ENCODE measurements around the gene PCSK6. TPM values are rescaled to one million over a fixed set of nuclear protein-coding genes. Genes with fewer than 3 reads are reported as not detected.

The PCSK6 gene
- total RNA-seq, 2 experiments from 2014 or later = 0.57 TPM; not detected in 1

DNA sequence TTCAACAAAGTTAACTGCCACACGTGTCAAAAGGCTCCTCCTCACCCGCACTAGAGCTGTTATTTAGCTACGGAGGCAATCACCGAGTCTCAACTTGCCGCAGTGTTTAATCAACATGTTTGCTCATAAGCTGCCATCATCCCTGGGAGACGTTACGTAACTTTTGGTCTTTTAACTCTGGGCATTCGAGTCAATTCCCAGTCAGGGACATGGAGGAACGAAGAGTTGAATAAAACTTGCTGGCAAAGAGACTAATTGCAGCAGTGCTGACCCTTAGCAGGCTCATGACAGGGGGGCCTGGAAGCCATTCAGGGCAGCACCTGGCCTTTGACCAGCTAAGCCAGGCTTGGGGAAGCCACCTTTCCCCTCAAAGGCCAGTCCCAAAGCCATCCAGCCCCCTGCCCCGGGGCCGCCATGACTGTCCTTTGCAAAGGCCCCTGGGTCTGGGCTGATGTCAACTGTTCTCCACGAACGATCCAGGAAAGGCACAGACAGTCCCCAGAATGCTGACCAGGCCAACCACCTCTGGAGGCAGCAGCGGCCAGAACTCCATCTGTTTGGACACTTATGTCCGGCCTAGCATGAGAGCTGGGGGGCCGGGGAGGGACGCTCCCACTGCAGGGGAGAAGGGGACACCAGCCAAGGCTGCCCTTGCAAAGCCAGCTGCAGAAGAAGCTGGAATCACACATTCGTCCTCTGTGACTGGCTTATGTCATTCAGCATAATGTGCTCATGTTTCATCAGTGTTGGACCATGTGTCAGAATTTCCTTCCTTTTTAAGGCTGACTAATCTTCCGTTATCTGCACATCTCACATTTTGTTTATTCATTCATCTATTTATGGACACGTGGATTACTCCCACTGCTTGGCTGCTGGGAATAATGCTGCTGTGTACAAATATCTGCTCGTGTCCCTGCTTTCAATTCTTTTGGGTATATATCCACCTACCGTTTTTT is 43.7 kb downstream of the PCSK6 start:
- ChIA-PET POLR2A (no interaction called here), CTCF (ENCODE audit: unreplicated experiment) (no interaction called here)
- H2AFZ ChIP-seq (ENCODE audit: low read length) = no peak overlapping the region
- H3K4me1 ChIP-seq (ENCODE audit: insufficient read depth, low read length, poor library complexity, severe bottlenecking) = no peaks in the 10 kb centered on the region
- H3K36me3 ChIP-seq (ENCODE audit: insufficient read depth, low read length) = no peaks in the 10 kb centered on the region
- no peak overlapping the region for H3K27ac ChIP-seq (ENCODE audit: low read depth, low read length, poor library complexity, severe bottlenecking)
- TF ChIP-seq, protein P1, sequence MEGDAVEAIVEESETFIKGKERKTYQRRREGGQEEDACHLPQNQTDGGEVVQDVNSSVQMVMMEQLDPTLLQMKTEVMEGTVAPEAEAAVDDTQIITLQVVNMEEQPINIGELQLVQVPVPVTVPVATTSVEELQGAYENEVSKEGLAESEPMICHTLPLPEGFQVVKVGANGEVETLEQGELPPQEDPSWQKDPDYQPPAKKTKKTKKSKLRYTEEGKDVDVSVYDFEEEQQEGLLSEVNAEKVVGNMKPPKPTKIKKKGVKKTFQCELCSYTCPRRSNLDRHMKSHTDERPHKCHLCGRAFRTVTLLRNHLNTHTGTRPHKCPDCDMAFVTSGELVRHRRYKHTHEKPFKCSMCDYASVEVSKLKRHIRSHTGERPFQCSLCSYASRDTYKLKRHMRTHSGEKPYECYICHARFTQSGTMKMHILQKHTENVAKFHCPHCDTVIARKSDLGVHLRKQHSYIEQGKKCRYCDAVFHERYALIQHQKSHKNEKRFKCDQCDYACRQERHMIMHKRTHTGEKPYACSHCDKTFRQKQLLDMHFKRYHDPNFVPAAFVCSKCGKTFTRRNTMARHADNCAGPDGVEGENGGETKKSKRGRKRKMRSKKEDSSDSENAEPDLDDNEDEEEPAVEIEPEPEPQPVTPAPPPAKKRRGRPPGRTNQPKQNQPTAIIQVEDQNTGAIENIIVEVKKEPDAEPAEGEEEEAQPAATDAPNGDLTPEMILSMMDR (conservative IDR thresholded peaks at IDR 0.05; ENCODE audit: low read length) = no peak
- TF ChIP-seq EZH2phosphoT487 (IDR thresholded peaks at IDR 0.05; ENCODE audit: borderline replicate concordance, low read depth, low read length) = no peak
- H3K4me3 ChIP-seq (ENCODE audit: low read depth, low read length, poor library complexity, severe bottlenecking) = no peak overlapping the region
- H3K9me3 ChIP-seq (ENCODE audit: low read length) = no peaks in the 10 kb centered on the region
- no peak for DNase-seq (ENCODE audit: low spot score)
- no peak overlapping the region for H3K4me2 ChIP-seq (ENCODE audit: low read length)
- no TSS peak for BruUV-seq (replicated peaks)
- no peaks in the 10 kb centered on the region for H4K20me1 ChIP-seq (ENCODE audit: insufficient read depth, low read length)
- H3K9me2 ChIP-seq (ENCODE audit: insufficient read depth, low read length) = no peaks in the 10 kb centered on the region
- no peaks in the 10 kb centered on the region for H3K79me2 ChIP-seq (ENCODE audit: insufficient read depth, low read depth, low read length)
- intact Hi-C loops (cut with micrococcal nuclease; ENCODE audit: unreplicated experiment) = no loop called here

GRCh38 chr15:101444807-101445508 is 44.5 kb downstream of the PCSK6 start:
- POLR2A ChIA-PET = no interaction called here

More at GRCh38 chr15:101444807-101445508, 44.5 kb downstream of the PCSK6 start:
- no peak overlapping the region for H2AFZ ChIP-seq (ENCODE audit: low read length)
- H3K9me2 ChIP-seq (ENCODE audit: insufficient read depth, low read length) = no peaks in the 10 kb centered on the region
- CTCF ChIA-PET (ENCODE audit: unreplicated experiment) = no interaction called here
- TF ChIP-seq EZH2phosphoT487 (IDR thresholded peaks at IDR 0.05; ENCODE audit: borderline replicate concordance, low read depth, low read length) = no peak
- TF ChIP-seq, protein P1 (conservative IDR thresholded peaks at IDR 0.05; ENCODE audit: low read length) = no peak
- H3K79me2 ChIP-seq (ENCODE audit: insufficient read depth, low read depth, low read length) = no peaks in the 10 kb centered on the region
- H3K4me2 ChIP-seq (ENCODE audit: low read length) = no peak overlapping the region
- DNase-seq (ENCODE audit: low spot score) = no peak
- H3K36me3 ChIP-seq (ENCODE audit: insufficient read depth, low read length) = no peaks in the 10 kb centered on the region
- no peak overlapping the region for H3K27ac ChIP-seq (ENCODE audit: low read depth, low read length, poor library complexity, severe bottlenecking)
- H3K4me1 ChIP-seq (ENCODE audit: insufficient read depth, low read length, poor library complexity, severe bottlenecking) = no peaks in the 10 kb centered on the region
- intact Hi-C loops (cut with micrococcal nuclease; ENCODE audit: unreplicated experiment) = no loop called here
- no peaks in the 10 kb centered on the region for H4K20me1 ChIP-seq (ENCODE audit: insufficient read depth, low read length)
- no TSS peak for BruUV-seq (replicated peaks)
- H3K9me3 ChIP-seq (ENCODE audit: low read length) = no peaks in the 10 kb centered on the region
- no peak overlapping the region for H3K4me3 ChIP-seq (ENCODE audit: low read depth, low read length, poor library complexity, severe bottlenecking)
